HEK293 (cell line): ENCODE measurements around the gene NEK6.

Experiments
- CTCF ChIA-PET: fragments of 350-600 bp; formaldehyde crosslinking; extraction: SDS; loops from one replicate; lab custom pipeline; 2021; ENCODE audit warnings: antibody characterized with exemption; lab: Yijun Ruan, JAX
- POLR2A ChIA-PET: fragments of 300-600 bp; formaldehyde crosslinking; extraction: SDS; loops from one replicate; lab custom pipeline; 2020; ENCODE audit warnings: antibody characterized with exemption, inconsistent platforms; lab: Yijun Ruan, JAX
- H3K27ac ChIP-seq: fragments of 200-500 bp; sonication (Bioruptor generic); 2 replicates; pipeline ENCODE4 v1.5.1; 2014; ENCODE audit warnings: low read depth, low read length, control low read depth, inconsistent platforms; ENCODE audit errors: extremely low read depth
- H3K36me3 ChIP-seq, 2 experiments: fragments of 200-500 bp in 1 of 2; sonication (Bioruptor generic) in 1 of 2; 1 replicate in 1 of 2; 2 replicates in 1 of 2; pipeline ENCODE4 v1.5.1; 2014 to 2017; ENCODE audit warnings: inconsistent platforms in 2 of 2, low read length in 2 of 2; ENCODE audit not compliant: control insufficient read depth in 2 of 2, insufficient read depth in 1 of 2
- H3K4me1 ChIP-seq: fragments of 200-500 bp; sonication (Bioruptor generic); 2 replicates; pipeline ENCODE4 v1.5.1; 2014; ENCODE audit warnings: mild to moderate bottlenecking, low read length, inconsistent platforms; ENCODE audit not compliant: control insufficient read depth, insufficient read depth
- H3K4me3 ChIP-seq: 2 replicates; pipeline ENCODE4 v1.5.1; 2011; ENCODE audit warnings: low read depth, mild to moderate bottlenecking, control low read depth, low read length, moderate library complexity
- H3K9me3 ChIP-seq: fragments of 200-500 bp; sonication (Bioruptor generic); 2 replicates; pipeline ENCODE4 v1.5.1; 2014; ENCODE audit warnings: low read depth, low read length, inconsistent platforms; ENCODE audit not compliant: control insufficient read depth, insufficient read depth
- PRDM2 ChIP-seq: fragments of 450-650 bp; formaldehyde crosslinking; IDR thresholded peaks from 2 replicates; pipeline ENCODE4 v1.5.1; 2016; ENCODE audit warnings: missing biosample characterization, missing genetic modification characterization, borderline replicate concordance
- TSHZ1 ChIP-seq: fragments of 450-650 bp; formaldehyde crosslinking; IDR thresholded peaks from 2 replicates; pipeline ENCODE4 v1.5.1; 2016; ENCODE audit warnings: missing biosample characterization, missing genetic modification characterization, borderline replicate concordance
- ZNF248 ChIP-seq: fragments of 450-650 bp; formaldehyde crosslinking; IDR thresholded peaks from 2 replicates; pipeline ENCODE4 v1.5.1; 2017; ENCODE audit warnings: missing biosample characterization, missing genetic modification characterization
- ZNF837 ChIP-seq: fragments of 450-650 bp; formaldehyde crosslinking; IDR thresholded peaks from 2 replicates; pipeline ENCODE4 v1.5.1; 2016; ENCODE audit warnings: missing biosample characterization, missing genetic modification characterization
- TF ChIP-seq, protein P1 (sequence below): fragments of 450-650 bp; formaldehyde crosslinking; IDR thresholded peaks from 2 replicates; pipeline ENCODE4 v1.5.1; 2016; ENCODE audit warnings: missing biosample characterization, missing genetic modification characterization, low read depth

Gene NEK6

GRCh38 chr9:124231095-124231737, 26.5 kb upstream of the NEK6 start:
- no peak overlapping the region for H3K4me3 ChIP-seq
- TF ChIP-seq ZNF248 (tag by site-specific recombination) = no peak
- no peak for TF ChIP-seq TSHZ1 (tag by site-specific recombination)
- TF ChIP-seq, protein P1, sequence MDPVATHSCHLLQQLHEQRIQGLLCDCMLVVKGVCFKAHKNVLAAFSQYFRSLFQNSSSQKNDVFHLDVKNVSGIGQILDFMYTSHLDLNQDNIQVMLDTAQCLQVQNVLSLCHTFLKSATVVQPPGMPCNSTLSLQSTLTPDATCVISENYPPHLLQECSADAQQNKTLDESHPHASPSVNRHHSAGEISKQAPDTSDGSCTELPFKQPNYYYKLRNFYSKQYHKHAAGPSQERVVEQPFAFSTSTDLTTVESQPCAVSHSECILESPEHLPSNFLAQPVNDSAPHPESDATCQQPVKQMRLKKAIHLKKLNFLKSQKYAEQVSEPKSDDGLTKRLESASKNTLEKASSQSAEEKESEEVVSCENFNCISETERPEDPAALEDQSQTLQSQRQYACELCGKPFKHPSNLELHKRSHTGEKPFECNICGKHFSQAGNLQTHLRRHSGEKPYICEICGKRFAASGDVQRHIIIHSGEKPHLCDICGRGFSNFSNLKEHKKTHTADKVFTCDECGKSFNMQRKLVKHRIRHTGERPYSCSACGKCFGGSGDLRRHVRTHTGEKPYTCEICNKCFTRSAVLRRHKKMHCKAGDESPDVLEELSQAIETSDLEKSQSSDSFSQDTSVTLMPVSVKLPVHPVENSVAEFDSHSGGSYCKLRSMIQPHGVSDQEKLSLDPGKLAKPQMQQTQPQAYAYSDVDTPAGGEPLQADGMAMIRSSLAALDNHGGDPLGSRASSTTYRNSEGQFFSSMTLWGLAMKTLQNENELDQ (tag by site-specific recombination) = no peak
- TF ChIP-seq, all 188 proteins: peak for 0
- no peaks in the 10 kb centered on the region for H3K9me3 ChIP-seq
- H3K4me1 ChIP-seq = no peaks in the 10 kb centered on the region
- ChIA-PET POLR2A (no interaction called here), CTCF (interaction anchor here (1.1 kb wide), 1 partner anchor 104 kb away, joined by 4 read pairs; no protein-coding TSS in a partner anchor)
- H3K27ac ChIP-seq = no peak overlapping the region
- H3K36me3 ChIP-seq = no peaks in the 10 kb centered on the region

GRCh38 chr9:124238546-124239140, 19.1 kb upstream of the NEK6 start:
- ChIA-PET POLR2A (no interaction called here), CTCF (no interaction called here)
- Histone ChIP-seq H3K9me3 (no peaks in the 10 kb centered on the region), H3K27ac (no peak overlapping the region), H3K36me3 (no peaks in the 10 kb centered on the region), H3K4me1 (no peaks in the 10 kb centered on the region), H3K4me3 (no peak overlapping the region)
- no peak for TF ChIP-seq ZNF837 (tag by site-specific recombination)
- no peak for TF ChIP-seq PRDM2 (tag by site-specific recombination)
